Germinal center (tissue), 1 donor: ENCODE results near the gene C5orf46.

Experiments used
- DNase-seq: peaks from one replicate; pipeline ENCODE4 v3.0.0; 2012; ENCODE audit warnings: mixed read lengths, low spot score

C5orf46 gene

DNA sequence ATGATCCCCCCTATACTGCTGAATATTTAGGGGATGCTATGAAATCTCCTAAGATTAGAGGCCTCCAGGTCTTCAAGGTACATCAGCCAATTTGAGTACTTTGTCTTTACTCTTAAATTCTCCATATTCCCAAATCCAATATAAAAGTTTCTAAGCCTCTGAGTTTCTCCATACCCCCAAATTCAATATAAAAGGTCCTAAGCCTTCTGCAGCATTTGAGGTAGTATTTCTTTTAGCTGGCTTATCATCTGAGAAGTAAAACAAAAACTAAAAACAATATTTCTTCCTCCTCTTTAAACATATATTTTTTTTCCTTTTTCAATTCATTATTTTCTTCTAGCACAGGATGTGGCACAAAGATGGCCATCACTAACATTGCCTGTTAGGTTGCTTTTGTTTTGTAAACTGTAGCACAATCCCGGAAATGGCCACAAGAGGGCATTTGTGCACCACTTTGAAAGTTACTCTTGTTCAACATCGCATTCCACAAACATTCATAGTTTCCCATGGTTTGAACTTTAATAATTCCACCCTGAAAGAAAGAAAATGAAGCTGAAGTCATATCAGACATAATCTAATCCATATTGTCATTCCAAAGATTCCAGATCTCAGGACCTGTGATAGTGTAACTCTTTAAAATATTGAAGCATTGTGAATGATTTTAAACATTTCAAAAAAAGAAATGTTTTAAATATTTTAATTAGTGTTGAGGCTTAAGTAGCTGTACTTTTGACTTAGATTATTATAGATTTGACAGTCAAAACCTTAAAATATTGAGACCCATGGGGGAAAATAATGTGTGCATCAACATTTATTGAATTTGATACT is 48.8 kb downstream of the C5orf46 start:
- peak; percentile 13 for DNase-seq

DNA sequence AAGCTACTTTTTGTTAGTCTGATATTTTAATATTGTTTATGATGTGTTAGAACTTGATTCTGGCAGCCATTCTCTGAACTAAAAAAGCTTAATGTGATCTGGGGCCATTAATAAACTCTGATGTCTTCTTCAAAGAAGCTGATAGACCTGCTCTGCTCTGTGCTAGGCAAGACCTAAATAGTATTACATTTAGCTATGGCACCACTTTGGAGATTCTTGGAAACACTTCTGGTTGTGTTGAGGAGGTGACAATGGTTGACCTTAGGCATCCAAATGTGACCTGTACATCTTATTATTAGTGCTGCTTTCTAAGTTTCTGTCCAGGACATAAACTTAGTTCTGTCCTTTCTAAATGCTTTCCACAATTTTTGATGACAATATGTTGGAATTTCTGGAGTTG is 49.5 kb downstream of the C5orf46 start:
- no peak for DNase-seq

DNA sequence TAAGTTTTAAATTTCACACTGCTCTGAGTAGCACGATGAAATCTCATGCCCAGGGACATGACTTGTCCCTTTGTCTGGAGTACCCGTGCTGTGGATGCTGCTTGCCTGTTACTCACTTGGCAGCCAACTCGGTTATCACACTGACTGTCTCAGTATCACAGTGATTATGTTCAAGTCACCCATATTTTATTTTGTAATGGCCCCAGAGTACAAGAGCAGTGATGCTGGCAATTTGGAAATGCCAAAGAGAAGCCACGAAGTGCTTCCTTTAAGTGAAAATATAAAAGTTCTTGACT is 50.6 kb downstream of the C5orf46 start:
- no peak for DNase-seq

DNA sequence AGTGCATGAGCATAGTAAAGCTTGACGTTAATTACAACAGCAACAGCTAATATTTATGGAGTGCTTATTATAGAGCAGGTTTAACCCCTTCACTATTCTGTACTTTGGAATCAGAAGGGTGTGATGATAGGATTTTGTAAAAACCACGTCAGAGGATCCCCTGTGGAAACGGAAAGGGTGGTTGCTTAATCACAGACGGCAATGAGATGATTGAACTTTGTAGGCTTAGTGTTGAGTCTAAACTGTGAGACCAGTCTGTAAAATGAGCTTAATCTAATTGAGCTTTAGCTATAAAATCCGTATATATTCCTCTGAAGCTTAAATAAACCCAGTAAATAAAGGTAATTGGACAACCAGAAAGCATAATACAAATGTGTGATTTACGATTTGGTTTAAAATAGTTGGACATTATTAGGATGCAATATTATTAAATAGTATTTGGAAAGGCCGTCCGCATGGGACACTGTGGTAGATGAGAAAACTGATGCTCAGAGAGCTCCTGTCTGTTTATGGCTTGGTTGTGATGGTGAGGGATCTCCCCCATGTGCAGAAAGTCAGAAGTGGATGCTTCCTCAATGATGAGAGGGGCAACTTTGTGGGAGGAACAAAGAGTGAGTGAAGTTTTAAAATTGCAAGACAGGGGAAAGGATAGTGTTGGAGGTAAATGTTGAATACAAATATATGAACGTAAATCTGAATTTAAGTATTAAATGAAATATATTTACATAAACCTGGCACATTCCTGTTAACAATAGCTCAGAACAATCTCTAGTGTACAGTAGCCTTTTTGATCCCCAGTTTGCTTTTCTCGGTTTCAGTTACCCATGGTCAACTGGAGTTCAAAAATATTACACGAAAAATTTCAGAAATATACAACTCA is 51.2 kb downstream of the C5orf46 start:
- DNase-seq: no peak

DNA sequence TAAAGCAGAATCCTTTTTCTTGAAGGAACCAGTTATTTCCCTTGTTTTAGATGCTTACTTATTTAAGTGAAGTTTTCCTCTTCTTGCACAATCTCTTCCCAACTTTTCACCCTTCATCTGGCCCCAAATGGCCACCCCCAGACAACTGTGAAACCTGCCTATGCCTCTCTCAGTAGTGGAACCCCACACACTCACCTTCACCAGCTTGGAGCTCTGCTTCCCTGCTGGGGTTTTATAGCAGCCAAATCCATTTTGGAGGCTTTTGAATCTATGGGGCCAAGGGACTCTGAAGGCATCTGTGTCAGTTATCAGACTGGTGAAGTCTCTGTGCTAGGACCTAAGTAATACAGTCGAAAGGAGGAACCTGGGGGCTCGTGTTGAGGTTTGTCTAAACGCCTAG is 52.0 kb downstream of the C5orf46 start:
- no peak for DNase-seq

DNA sequence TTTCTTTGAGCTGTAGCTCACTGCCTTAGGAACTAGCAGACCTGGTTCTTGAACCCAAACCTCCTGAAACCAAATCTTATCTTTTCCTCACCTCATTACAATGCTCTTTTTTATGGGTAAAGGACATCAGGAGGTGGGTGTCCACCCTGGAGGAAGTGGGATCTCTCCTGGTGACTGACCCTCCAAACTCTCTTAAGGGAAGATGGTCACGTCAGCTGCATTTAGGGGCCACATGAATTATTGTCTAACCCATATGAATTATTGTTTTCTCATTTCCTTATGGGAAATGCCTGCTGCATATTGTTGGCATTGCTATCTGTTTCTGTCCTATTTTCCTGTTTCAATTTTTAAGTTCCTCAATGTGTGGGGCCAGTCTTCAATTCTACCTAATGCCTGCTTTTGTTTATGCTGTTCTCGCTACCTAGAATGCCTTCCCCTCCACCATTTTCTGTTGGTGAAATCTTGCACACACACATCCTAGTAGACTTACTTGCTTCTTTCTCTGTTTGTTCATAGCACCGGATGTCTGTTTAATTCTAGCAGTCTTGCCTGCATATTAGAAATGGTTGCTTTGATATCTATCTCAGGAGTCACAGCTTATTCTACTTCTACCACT is 52.9 kb downstream of the C5orf46 start:
- DNase-seq: no peak

DNA sequence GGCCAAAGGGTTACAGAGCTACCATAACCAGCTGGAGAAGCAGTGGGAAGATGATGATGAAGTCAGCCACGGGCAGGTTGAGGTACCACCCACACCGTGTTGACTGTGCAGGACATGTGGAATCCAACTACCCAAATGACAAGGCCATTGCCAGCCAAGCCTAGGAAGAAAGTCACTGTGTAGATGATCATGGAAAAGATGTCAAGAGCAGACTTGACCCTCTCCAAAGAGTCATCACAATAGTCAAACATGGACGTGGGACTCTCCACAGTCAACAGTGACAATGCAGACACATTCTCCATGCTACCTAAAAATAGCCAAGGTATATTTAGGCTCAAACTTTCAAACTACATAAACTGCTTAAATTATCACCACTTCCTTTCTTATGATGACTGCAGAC is 54.0 kb downstream of the C5orf46 start:
- DNase-seq: no peak

DNA sequence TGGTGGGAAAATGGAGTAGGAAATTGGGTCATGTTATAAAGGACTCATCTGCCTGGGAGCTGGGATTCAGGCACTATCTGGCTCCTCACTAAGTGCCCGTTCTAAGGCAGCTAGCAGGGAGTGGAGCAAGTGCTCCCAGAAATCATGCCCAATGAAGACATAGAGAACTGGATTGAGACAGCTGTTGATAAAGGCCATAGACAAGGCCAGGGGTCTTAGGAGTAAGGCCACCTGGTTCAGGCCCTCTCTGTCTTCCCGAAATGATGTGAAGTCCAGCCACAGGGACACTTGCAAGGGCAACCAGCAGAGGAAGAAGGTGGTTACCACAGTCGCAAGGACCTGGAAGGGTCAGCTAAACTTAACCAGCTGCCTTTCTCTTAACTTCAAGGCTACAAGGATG is 54.8 kb downstream of the C5orf46 start:
- no peak for DNase-seq

DNA sequence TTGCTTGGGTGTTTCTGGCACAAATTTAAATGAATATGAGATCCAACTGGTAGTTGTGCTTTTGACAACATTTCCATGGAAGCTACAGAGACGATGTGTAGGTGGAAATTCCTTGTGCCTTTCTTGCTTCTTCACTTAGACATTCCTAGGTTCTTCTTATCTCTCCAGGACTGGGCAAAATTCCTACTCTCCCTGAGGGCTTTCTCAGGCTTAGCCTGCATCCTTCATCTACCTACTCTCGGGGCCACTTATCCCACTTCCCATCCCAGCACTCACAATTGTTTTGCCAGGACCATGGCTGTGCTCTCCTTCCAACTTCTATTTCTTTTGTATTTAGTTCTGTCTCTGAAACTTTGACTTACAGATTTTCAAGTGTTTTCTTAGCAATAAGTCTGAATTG is 57.1 kb downstream of the C5orf46 start:
- no peak for DNase-seq

DNA sequence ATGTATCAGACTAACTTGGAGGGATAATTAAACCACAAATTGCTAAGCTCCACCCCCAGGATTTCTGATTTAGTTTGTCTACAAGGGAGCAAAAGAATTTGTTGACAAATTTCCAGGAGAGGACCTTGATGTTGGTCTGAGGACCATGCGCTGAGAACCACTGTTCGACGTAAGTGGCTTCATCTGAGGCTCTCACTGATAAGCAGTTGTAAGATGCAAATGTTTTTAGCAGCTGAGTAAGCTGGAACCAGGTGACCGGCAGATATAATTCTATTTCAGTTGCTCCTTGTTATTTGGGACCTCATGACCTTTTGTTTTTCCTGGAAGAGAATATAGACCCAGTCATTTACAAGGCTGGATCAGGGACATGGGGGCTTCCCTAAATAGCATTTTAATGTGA is 60.7 kb downstream of the C5orf46 start:
- no peak for DNase-seq

DNA sequence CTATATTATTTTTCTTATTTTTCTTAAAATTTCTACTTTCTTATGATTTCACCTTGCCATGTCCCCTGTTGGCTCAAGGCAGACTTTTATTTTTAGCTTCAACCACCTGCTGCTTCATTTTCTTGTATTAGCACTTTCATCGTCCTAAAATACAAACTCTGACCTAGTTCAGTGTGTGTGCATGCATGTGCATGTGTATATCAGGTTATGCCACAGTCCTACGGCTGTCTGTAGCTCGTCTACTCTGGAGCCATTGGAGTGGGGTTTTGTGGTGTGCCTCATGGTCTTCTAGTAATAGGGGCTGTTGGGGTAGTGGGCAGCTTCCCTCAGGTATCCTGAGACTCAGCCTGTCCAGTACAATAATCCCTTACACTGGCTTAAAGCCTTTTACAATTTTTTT is 61.5 kb downstream of the C5orf46 start:
- no peak for DNase-seq

DNA sequence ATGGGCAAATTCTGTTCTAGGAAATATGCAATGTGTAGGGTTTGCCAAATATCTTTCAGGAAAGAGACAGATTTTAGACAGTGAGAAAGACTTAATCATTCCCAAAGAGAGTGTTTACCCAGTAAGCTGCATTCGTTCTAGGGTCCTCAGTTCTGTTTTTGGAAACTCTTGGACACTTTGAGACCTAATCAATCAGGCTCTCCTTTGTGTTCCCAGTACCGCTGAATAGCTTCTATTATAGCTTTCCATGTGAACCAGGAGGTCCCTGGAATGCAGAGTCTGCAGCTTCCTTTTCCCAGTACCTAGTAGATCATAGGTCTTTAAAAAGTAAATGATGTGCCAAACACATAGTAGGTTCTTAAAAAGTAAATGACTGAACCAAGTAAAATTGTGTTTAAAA is 63.5 kb downstream of the C5orf46 start:
- DNase-seq: no peak
